Endothelial cell of umbilical vein (primary cell): ENCODE results near the gene HEXIM1. TPM values are rescaled to one million over a fixed set of nuclear protein-coding genes. Genes with fewer than 3 reads are reported as not detected.

Experiments
- BruUV-seq: library from RNA; stranded (reverse); fragments of 400-500 nt; replicated peaks from 2 replicates; lab custom pipeline; 2021; lab: Mats Ljungman, UMichigan
- CTCF ChIA-PET: fragments of 300-600, 350-600 bp; sonication (Branson Sonifier 250); formaldehyde crosslinking; loops from one replicate; lab custom pipeline; 2021; ENCODE audit warnings: antibody characterized with exemption, inconsistent platforms; lab: Charles Lee
- POLR2A ChIA-PET: fragments of 300-600, 350-600 bp; sonication (Branson Sonifier 250); formaldehyde crosslinking; loops from one replicate; lab custom pipeline; 2021; ENCODE audit warnings: antibody characterized with exemption, inconsistent platforms; lab: Charles Lee
- DNase-seq: peaks from one replicate; pipeline ENCODE4 v3.0.0-alpha.2; 2011; ENCODE audit warnings: low read depth, low spot score
- FAIRE-seq: peaks from 2 replicates; lab custom pipeline; 2011; peaks lifted over from hg19 to GRCh38; lab: Jason Lieb, UNC
- H2AFZ ChIP-seq: 2 replicates; pipeline ENCODE4 v1.6.0; 2012; ENCODE audit warnings: low read depth, low read length, control low read depth, inconsistent platforms
- H3K27ac ChIP-seq: 2 replicates; pipeline ENCODE4 v1.5.1; 2011; ENCODE audit warnings: low read depth, mild to moderate bottlenecking, control low read depth, low read length, moderate library complexity; ENCODE audit not compliant: insufficient read depth
- H3K27me3 ChIP-seq, 2 experiments: 2 replicates each; pipeline versions ENCODE4 v1.6.0 to v1.6.1; 2011; ENCODE audit warnings: low read length in 2 of 2, mixed read lengths in 1 of 2; ENCODE audit not compliant: control insufficient read depth in 2 of 2, insufficient read depth in 2 of 2
- H3K36me3 ChIP-seq, 2 experiments: 2 replicates in 1 of 2; 3 replicates in 1 of 2; pipeline ENCODE4 v1.5.1; 2011; ENCODE audit warnings: low read length in 2 of 2, mild to moderate bottlenecking in 1 of 2, moderate library complexity in 1 of 2; ENCODE audit not compliant: control insufficient read depth in 2 of 2, insufficient read depth in 2 of 2; ENCODE audit errors: extremely low read depth in 1 of 2
- H3K4me1 ChIP-seq: 3 replicates; pipeline ENCODE4 v1.5.1; 2011; ENCODE audit warnings: mild to moderate bottlenecking, low read length; ENCODE audit not compliant: control insufficient read depth, insufficient read depth; ENCODE audit errors: extremely low read depth
- H3K4me2 ChIP-seq: 2 replicates; pipeline ENCODE4 v1.6.1; 2011; ENCODE audit warnings: low read length, control low read depth, mixed read lengths; ENCODE audit not compliant: insufficient read depth
- H3K4me3 ChIP-seq, 3 experiments: fragments of 200-600 bp in 1 of 3; sonication (generic), shearing (Covaris generic) in 1 of 3; replicated peaks in 1 of 3; 2 replicates each; pipeline ENCODE4 v1.5.1; 2011 to 2016; ENCODE audit warnings: control low read depth in 3 of 3, low read length in 3 of 3, mild to moderate bottlenecking in 2 of 3, inconsistent platforms in 1 of 3, low read depth in 1 of 3, moderate library complexity in 1 of 3; ENCODE audit not compliant: insufficient read depth in 1 of 3
- H3K79me2 ChIP-seq: 2 replicates; pipeline ENCODE4 v1.6.0; 2012; ENCODE audit warnings: low read length, inconsistent platforms; ENCODE audit not compliant: control insufficient read depth, insufficient read depth
- H3K9ac ChIP-seq: replicated peaks from 2 replicates; pipeline ENCODE3; 2011; ENCODE audit warnings: low read length, control low read depth; ENCODE audit not compliant: insufficient read depth; ENCODE audit errors: extremely low read depth
- H3K9me1 ChIP-seq: replicated peaks from 3 replicates; pipeline ENCODE4 v1.6.0; 2011; ENCODE audit warnings: mild to moderate bottlenecking, low read length; ENCODE audit not compliant: control insufficient read depth, insufficient read depth; ENCODE audit errors: extremely low read depth
- H3K9me3 ChIP-seq: replicated peaks from 2 replicates; pipeline ENCODE4 v1.5.1; 2012; ENCODE audit warnings: low read length, inconsistent platforms; ENCODE audit not compliant: control insufficient read depth, insufficient read depth
- H4K20me1 ChIP-seq: replicated peaks from 2 replicates; pipeline ENCODE3; 2011; ENCODE audit warnings: mild to moderate bottlenecking, low read length; ENCODE audit not compliant: control insufficient read depth, insufficient read depth; ENCODE audit errors: extremely low read depth
- EZH2 ChIP-seq: IDR thresholded peaks from 2 replicates; pipeline ENCODE4 v1.6.1; 2012; ENCODE audit warnings: borderline replicate concordance, low read depth, mild to moderate bottlenecking, moderate library complexity, low read length, inconsistent platforms; ENCODE audit not compliant: severe bottlenecking
- FOS ChIP-seq: IDR thresholded peaks from 2 replicates; pipeline ENCODE4 v1.6.1; 2011; ENCODE audit warnings: mild to moderate bottlenecking, low read length, moderate library complexity, borderline replicate concordance; ENCODE audit not compliant: insufficient read depth
- GATA2 ChIP-seq: IDR thresholded peaks from 2 replicates; pipeline ENCODE4 v1.7.0; 2011; ENCODE audit warnings: low read depth, mild to moderate bottlenecking, moderate library complexity, mixed read lengths, low read length; ENCODE audit not compliant: insufficient read length, insufficient read depth
- MYC ChIP-seq: IDR thresholded peaks from one replicate; pipeline ENCODE4 v1.6.1; 2011; ENCODE audit warnings: mild to moderate bottlenecking, low read depth, low read length
- POLR2A ChIP-seq: IDR thresholded peaks from 2 replicates; pipeline ENCODE4 v1.6.1; 2012; ENCODE audit warnings: low read depth, mild to moderate bottlenecking, control low read depth, low read length
- POLR2AphosphoS5 ChIP-seq: IDR thresholded peaks from 2 replicates; pipeline ENCODE4 v1.6.1; 2012; ENCODE audit warnings: low read depth, mild to moderate bottlenecking, control low read depth, low read length, moderate library complexity; ENCODE audit not compliant: insufficient read depth
- dilution Hi-C: fragments of 300-500 bp; cut with MboI; formaldehyde crosslinking; loops from one replicate; pipeline ENCODE4 v1.15.0; 2019; ENCODE audit warnings: low sequenced_read_pairs; ENCODE audit not compliant: extremely low pct_ligation_motif_present
- intact Hi-C: fragments of 100-400 bp; cut with micrococcal nuclease; formaldehyde crosslinking; loops from one replicate; pipeline ENCODE4 v1.10.0; 2022
- polyA plus RNA-seq, 4 experiments: library from polyadenylated mRNA; depleted of rRNA in 3 of 4; stranded (reverse) in 3 of 4; unstranded in 1 of 4; fragments of >200 nt; gene quantifications; 2 replicates each; pipeline versions ENCODE4 v1.2.1 to v1.2.3, GENCODE V29; 2011 to 2012; ENCODE audit warnings: missing spikeins in 1 of 4
- total RNA-seq: library from RNA; stranded (reverse); gene quantifications from 2 replicates; pipeline ENCODE4 v1.2.3, GENCODE V29; 2021
- TF ChIP-seq, protein P1 (sequence below), 2 donors: IDR thresholded peaks; 1 replicate in 1 of 2; 2 replicates in 1 of 2; pipeline ENCODE4 v1.5.1; 2011; ENCODE audit warnings: low read length in 2 of 2, mild to moderate bottlenecking in 2 of 2, moderate library complexity in 2 of 2, control low read depth in 1 of 2, inconsistent platforms in 1 of 2, low read depth in 1 of 2; ENCODE audit not compliant: insufficient read depth in 1 of 2; ENCODE audit errors: extremely low read depth in 1 of 2
- TF ChIP-seq, protein P2 (sequence below): IDR thresholded peaks from 2 replicates; pipeline ENCODE4 v1.6.1; 2011; ENCODE audit not compliant: insufficient read depth, insufficient read length

Gene HEXIM1
- total and polyA plus RNA-seq, 2 donors (not counting 3 experiments of a cell fraction or from before 2014, with no cell fraction given), result 7.0 to 20.0 TPM

DNA sequence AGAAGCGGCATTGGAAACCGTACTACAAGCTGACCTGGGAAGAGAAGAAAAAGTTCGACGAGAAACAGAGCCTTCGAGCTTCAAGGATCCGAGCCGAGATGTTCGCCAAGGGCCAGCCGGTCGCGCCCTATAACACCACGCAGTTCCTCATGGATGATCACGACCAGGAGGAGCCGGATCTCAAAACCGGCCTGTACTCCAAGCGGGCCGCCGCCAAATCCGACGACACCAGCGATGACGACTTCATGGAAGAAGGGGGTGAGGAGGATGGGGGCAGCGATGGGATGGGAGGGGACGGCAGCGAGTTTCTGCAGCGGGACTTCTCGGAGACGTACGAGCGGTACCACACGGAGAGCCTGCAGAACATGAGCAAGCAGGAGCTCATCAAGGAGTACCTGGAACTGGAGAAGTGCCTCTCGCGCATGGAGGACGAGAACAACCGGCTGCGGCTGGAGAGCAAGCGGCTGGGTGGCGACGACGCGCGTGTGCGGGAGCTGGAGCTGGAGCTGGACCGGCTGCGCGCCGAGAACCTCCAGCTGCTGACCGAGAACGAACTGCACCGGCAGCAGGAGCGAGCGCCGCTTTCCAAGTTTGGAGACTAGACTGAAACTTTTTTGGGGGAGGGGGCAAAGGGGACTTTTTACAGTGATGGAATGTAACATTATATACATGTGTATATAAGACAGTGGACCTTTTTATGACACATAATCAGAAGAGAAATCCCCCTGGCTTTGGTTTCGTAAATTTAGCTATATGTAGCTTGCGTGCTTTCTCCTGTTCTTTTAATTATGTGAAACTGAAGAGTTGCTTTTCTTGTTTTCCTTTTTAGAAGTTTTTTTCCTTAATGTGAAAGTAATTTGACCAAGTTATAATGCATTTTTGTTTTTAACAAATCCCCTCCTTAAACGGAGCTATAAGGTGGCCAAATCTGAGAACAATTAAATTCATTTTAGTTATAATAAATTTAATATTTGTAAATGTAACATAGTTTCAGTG lies 1.7 kb downstream of the HEXIM1 start:
- peak overlapping the region; percentile 85 for H3K4me2 ChIP-seq
- dilution Hi-C loops, result no loop called here
- DNase-seq (peak; percentile 72), FAIRE-seq (peak; percentile 69)
- H3K27me3 ChIP-seq, result no peaks in the 10 kb centered on the region
- ChIA-PET POLR2A (interaction anchor here (1.0 to 6.1 kb wide), 11 partner anchors 8 to 251 kb away, joined by 3 to 189 read pairs (median 7); partner anchors contain the start of genes ACBD4, HEXIM2, MAP3K14 and NMT1), CTCF (interaction anchor here (0.8 to 10.4 kb wide), 20 partner anchors 9 to 166 kb away, joined by 3 to 393 read pairs (median 6); partner anchors contain the start of genes ACBD4, HEXIM2 and MAP3K14)
- TF ChIP-seq FOS (no peak), EZH2 (no peak), MYC (no peak), GATA2 (no peak), POLR2AphosphoS5 (peak; percentile 58), POLR2A (peak; percentile 32)
- TF ChIP-seq, protein P1, sequence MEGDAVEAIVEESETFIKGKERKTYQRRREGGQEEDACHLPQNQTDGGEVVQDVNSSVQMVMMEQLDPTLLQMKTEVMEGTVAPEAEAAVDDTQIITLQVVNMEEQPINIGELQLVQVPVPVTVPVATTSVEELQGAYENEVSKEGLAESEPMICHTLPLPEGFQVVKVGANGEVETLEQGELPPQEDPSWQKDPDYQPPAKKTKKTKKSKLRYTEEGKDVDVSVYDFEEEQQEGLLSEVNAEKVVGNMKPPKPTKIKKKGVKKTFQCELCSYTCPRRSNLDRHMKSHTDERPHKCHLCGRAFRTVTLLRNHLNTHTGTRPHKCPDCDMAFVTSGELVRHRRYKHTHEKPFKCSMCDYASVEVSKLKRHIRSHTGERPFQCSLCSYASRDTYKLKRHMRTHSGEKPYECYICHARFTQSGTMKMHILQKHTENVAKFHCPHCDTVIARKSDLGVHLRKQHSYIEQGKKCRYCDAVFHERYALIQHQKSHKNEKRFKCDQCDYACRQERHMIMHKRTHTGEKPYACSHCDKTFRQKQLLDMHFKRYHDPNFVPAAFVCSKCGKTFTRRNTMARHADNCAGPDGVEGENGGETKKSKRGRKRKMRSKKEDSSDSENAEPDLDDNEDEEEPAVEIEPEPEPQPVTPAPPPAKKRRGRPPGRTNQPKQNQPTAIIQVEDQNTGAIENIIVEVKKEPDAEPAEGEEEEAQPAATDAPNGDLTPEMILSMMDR (IDR thresholded peaks at IDR 0.05; ENCODE audit: extremely low read depth in 1 of 2, insufficient read depth in 1 of 2, low read depth in 1 of 2, low read length in 2 of 2), result no peak
- TF ChIP-seq, protein P2, sequence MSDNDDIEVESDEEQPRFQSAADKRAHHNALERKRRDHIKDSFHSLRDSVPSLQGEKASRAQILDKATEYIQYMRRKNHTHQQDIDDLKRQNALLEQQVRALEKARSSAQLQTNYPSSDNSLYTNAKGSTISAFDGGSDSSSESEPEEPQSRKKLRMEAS, result no peak
- H2AFZ ChIP-seq, result no peak overlapping the region
- H3K9ac ChIP-seq, result peak overlapping the region; percentile 62
- H3K4me3 ChIP-seq, result peak overlapping the region; percentile 68 to 95 (median 90)
- H3K36me3 ChIP-seq, result no peaks in the 10 kb centered on the region
- peak overlapping the region; percentile 42 for H3K27ac ChIP-seq
- no peaks in the 10 kb centered on the region for H3K9me1 ChIP-seq
- peaks cover 24% of the 10 kb centered on the region for H3K4me1 ChIP-seq
- no peaks in the 10 kb centered on the region for H3K9me3 ChIP-seq
- intact Hi-C loops, result loop anchor here (1.0 to 10.0 kb wide), 3 partner anchors 48 to 225 kb away; partner anchors contain the start of gene MAP3K14
- BruUV-seq, result no TSS peak
- no peaks in the 10 kb centered on the region for H4K20me1 ChIP-seq
- peaks cover 30% of the 10 kb centered on the region for H3K79me2 ChIP-seq
